Adrenal gland (tissue), 12 donors: ENCODE results near the gene TCP11L2. TPM values are rescaled to one million over a fixed set of nuclear protein-coding genes. Genes with fewer than 3 reads are reported as not detected.

Source experiments
- DNase-seq, 7 donors: peaks; one replicate each; pipeline ENCODE4 v3.0.0-alpha.2; 2019 to 2020
- H3K27ac ChIP-seq, 5 donors: fragments of 200-600 bp; sonication (generic) in 4 of 5; 1 replicate in 3 of 5; 2 replicates in 2 of 5; pipeline versions ENCODE4 v1.5.1 to v1.8.0; 2016 to 2020; ENCODE audit warnings: mild to moderate bottlenecking in 1 of 5
- H3K27me3 ChIP-seq: fragments of 200-600 bp; 2 replicates; pipeline ENCODE4 v1.8.0; 2021
- H3K36me3 ChIP-seq, 2 donors: fragments of 200-600 bp; replicated peaks in 1 of 2; 1 replicate in 1 of 2; 2 replicates in 1 of 2; pipeline versions ENCODE4 v1.5.1 to v1.8.0; 2018 to 2022
- H3K4me1 ChIP-seq, 2 donors: fragments of 200-600 bp; replicated peaks in 1 of 2; 1 replicate in 1 of 2; 2 replicates in 1 of 2; pipeline versions ENCODE4 v1.5.1 to v1.8.0; 2018 to 2021
- H3K4me3 ChIP-seq, 4 donors: fragments of 200-600 bp; sonication (generic) in 3 of 4; one replicate each; pipeline ENCODE4 v1.5.1; 2016 to 2018
- H3K9me3 ChIP-seq, 3 donors: fragments of 200-600 bp; sonication (generic) in 1 of 3; replicated peaks in 1 of 3; 1 replicate in 2 of 3; 2 replicates in 1 of 3; pipeline versions ENCODE4 v1.5.1 to v1.8.0; 2016 to 2021
- CTCF ChIP-seq, 6 experiments: fragments of 450-650 bp in 4 of 6; fragments of 200-600 bp in 2 of 6; sonication (generic) in 1 of 6; IDR thresholded peaks; 1 replicate in 5 of 6; 2 replicates in 1 of 6; pipeline versions ENCODE4 v1.5.1 to v1.8.0; 2016 to 2021; ENCODE audit warnings: antibody characterized with exemption in 6 of 6, mild to moderate bottlenecking in 2 of 6, moderate library complexity in 1 of 6
- POLR2A ChIP-seq, 2 donors: fragments of 450-650 bp; IDR thresholded peaks; one replicate each; pipeline ENCODE4 v1.6.1; 2017; ENCODE audit warnings: antibody characterized with exemption in 2 of 2, mild to moderate bottlenecking in 2 of 2, moderate library complexity in 1 of 2
- WGBS, 4 donors: extraction: QIAGEN DNeasy Blood & Tissue Kit in 2 of 4; methylation state at CpG; one replicate each; pipeline versions ENCODE4 v1.1.5 to v1.1.7; 2013 to 2017; 5-methylcytosine and 5-hydroxymethylcytosine counted together
- intact Hi-C, 2 donors: fragments of 100-400 bp; cut with DNase I; formaldehyde crosslinking; loops; one replicate each; pipeline versions ENCODE4 v1.14.1 to v1.15.0; 2022 to 2023
- polyA plus RNA-seq, 3 donors: library from polyadenylated mRNA; stranded (reverse); fragments of 200-250 nt in 2 of 3; fragments of 350-450 nt in 1 of 3; fragmentation: Illumina TruSeq in 1 of 3; extraction: RNeasy Lipid Tissue Mini Kit (QIAGEN cat#74804) in 1 of 3; gene quantifications; one replicate each; pipeline ENCODE4 v1.2.3, GENCODE V29; 2013 to 2014
- total RNA-seq, 9 donors: library from RNA; depleted of rRNA in 4 of 9; stranded (reverse); fragments of >200 nt in 4 of 9; fragments of 120-200 nt in 1 of 9; fragmentation: NEBNext Ultra II Directional in 1 of 9; extraction: Animal tissue kit (Norgen Biotek cat#: 25700) in 1 of 9; gene quantifications; one replicate each; pipeline versions ENCODE4 v1.1.0 to v1.2.4, GENCODE V29; 2013 to 2023
- donor health status: healthy with polysubstance abuse.
- donor health status: Bipolar disorder and iron deficiency.
- donor health status: DM: yes; HTN: yes; CAD: no.
- donor health status: DM: no; HTN: no; CAD: no.
- donor health status: DM: no; HTN: no; CAD: no.
- donor health status: DM: yes; HTN: yes; CAD: no.

TCP11L2 gene
- total and polyA plus RNA-seq, 12 donors = 2.3 to 70.4 (median 37.5) TPM

- H3K36me3 ChIP-seq = no peaks in the 10 kb centered on the region
- H3K9me3 ChIP-seq = no peaks in the 10 kb centered on the region
- H3K4me3 ChIP-seq = no peak overlapping the region
- no peaks in the 10 kb centered on the region for H3K27me3 ChIP-seq
- no peak for TF ChIP-seq CTCF (IDR thresholded peaks at IDR 0.05)
- TF ChIP-seq POLR2A (IDR thresholded peaks at IDR 0.05) = no peak
- 85 to 96% (median 91%) methylated on average over 1 of the region's 1 CpG for WGBS, 4 donors
- H3K27ac ChIP-seq = no peak overlapping the region
- no peaks in the 10 kb centered on the region for H3K4me1 ChIP-seq
- intact Hi-C loops = no loop called here
- DNase-seq = no peak
Observed at GRCh38 chr12:106265116-106265515, 37.4 kb upstream of the TCP11L2 start.

- H3K27ac ChIP-seq = no peak overlapping the region
- intact Hi-C loops = no loop called here
- no peaks in the 10 kb centered on the region for H3K9me3 ChIP-seq
- TF ChIP-seq POLR2A (IDR thresholded peaks at IDR 0.05) (no peak), CTCF (IDR thresholded peaks at IDR 0.05) (no peak)
- no peaks in the 10 kb centered on the region for H3K27me3 ChIP-seq
- H3K36me3 ChIP-seq = no peaks in the 10 kb centered on the region
- peaks cover 11 to 14% of the 10 kb centered on the region in 2 donors for H3K4me1 ChIP-seq
- DNase-seq = no peak
- no peak overlapping the region for H3K4me3 ChIP-seq
- WGBS, 4 donors = 74 to 82% (median 75%) methylated on average over 2 of the region's 2 CpGs
Observed at GRCh38 chr12:106267535-106267934, 35.0 kb upstream of the TCP11L2 start.

GRCh38 chr12:106269150-106269771 is 33.3 kb upstream of the TCP11L2 start:
- H3K27ac ChIP-seq = no peak overlapping the region
- H3K4me3 ChIP-seq = no peak overlapping the region
- no peak for DNase-seq
- H3K27me3 ChIP-seq = no peaks in the 10 kb centered on the region
- 87 to 94% (median 89%) methylated on average over 7 of the region's 7 CpGs for WGBS, 4 donors
- H3K4me1 ChIP-seq = peaks cover 17 to 19% of the 10 kb centered on the region in 2 donors
- TF ChIP-seq POLR2A (IDR thresholded peaks at IDR 0.05) (no peak), CTCF (IDR thresholded peaks at IDR 0.05) (no peak)
- intact Hi-C loops = no loop called here
- H3K36me3 ChIP-seq = no peaks in the 10 kb centered on the region
- H3K9me3 ChIP-seq = no peaks in the 10 kb centered on the region

- H3K36me3 ChIP-seq = no peaks in the 10 kb centered on the region
- TF ChIP-seq POLR2A (IDR thresholded peaks at IDR 0.05) = no peak
- TF ChIP-seq CTCF (IDR thresholded peaks at IDR 0.05) = no peak
- intact Hi-C loops = no loop called here
- no peaks in the 10 kb centered on the region for H3K9me3 ChIP-seq
- 67 to 77% (median 74%) methylated on average over 5 of the region's 5 CpGs for WGBS, 4 donors
- peaks cover 21 to 26% of the 10 kb centered on the region in 2 donors for H3K4me1 ChIP-seq
- H3K27me3 ChIP-seq = no peaks in the 10 kb centered on the region
- peak overlapping the region in 4 of 5 donors; percentile 48 to 69 (median 62) for H3K27ac ChIP-seq
- H3K4me3 ChIP-seq = no peak overlapping the region
- DNase-seq = peak; percentile 59 to 83 (median 75)
Observed at GRCh38 chr12:106271575-106272505, 30.7 kb upstream of the TCP11L2 start.
